Cardiac muscle cell (in vitro differentiated cells and primary cell): ENCODE results near the gene PDSS2. TPM values are rescaled to one million over a fixed set of nuclear protein-coding genes. Genes with fewer than 3 reads are reported as not detected.

Experiments used
- DNase-seq, 2 donors: peaks; one replicate each; pipeline versions ENCODE4 v3.0.0 to v3.0.0-alpha.2; 2010 to 2017; ENCODE audit warnings: low read depth in 1 of 2, low spot score in 1 of 2
- H3K27ac ChIP-seq: fragments of 200-600 bp; sonication (generic); 2 replicates; pipeline ENCODE4 v1.5.1; 2016
- H3K27me3 ChIP-seq: fragments of 200-600 bp; sonication (generic); 2 replicates; pipeline ENCODE4 v1.6.0; 2016; ENCODE audit warnings: control low read depth
- H3K36me3 ChIP-seq: fragments of 200-600 bp; sonication (generic); 2 replicates; pipeline ENCODE4 v1.5.1; 2016; ENCODE audit warnings: control low read depth
- H3K4me1 ChIP-seq: fragments of 200-600 bp; sonication (generic); 2 replicates; pipeline ENCODE4 v1.8.1; 2017; ENCODE audit warnings: low read depth, mild to moderate bottlenecking, mixed run types
- H3K4me3 ChIP-seq: fragments of 200-600 bp; sonication (generic); 2 replicates; pipeline ENCODE4 v1.5.1; 2016; ENCODE audit warnings: mild to moderate bottlenecking
- H3K9me3 ChIP-seq: fragments of 200-600 bp; sonication (generic); 2 replicates; pipeline ENCODE4 v1.5.1; 2017; ENCODE audit warnings: low read depth, mild to moderate bottlenecking, control low read depth
- polyA plus RNA-seq: library from polyadenylated mRNA; unstranded; fragments of >200 nt; fragmentation: Nextera tagmentation; extraction: Ambion mirVana; gene quantifications from 2 replicates; pipeline ENCODE4 v1.2.1, GENCODE V29; 2016
- total RNA-seq: library from RNA; depleted of rRNA; stranded (reverse); fragments of >200 nt; gene quantifications from 2 replicates; pipeline ENCODE4 v1.2.3, GENCODE V29; 2016
- TF ChIP-seq, protein P1 (sequence below): IDR thresholded peaks from 2 replicates; pipeline ENCODE4 v1.5.1; 2012; ENCODE audit warnings: low read depth, mild to moderate bottlenecking, low read length

PDSS2 gene
- total and polyA plus RNA-seq, 2 experiments from 2014 or later: 12.3 to 19.4 TPM

DNA sequence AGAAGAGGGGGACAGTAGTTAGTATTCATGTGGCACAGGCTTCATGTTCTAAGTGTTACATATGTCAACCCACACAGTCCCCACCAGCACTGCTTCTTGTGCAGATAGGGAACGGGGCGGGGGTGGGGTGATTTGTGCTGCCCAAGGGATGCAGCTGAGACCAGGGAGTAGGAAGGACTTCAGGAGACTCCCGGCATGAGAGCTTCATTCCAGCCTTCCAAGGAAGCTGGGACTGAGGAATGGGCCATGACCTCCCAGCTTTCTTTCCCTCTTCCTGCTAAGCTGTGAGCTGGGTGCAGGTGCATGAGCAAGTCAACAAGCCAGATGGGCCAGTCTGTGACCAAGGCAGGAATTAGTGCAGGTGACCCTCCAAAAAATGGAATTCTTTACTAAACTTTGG lies 353.2 kb downstream of the PDSS2 start:
- TF ChIP-seq, protein P1, sequence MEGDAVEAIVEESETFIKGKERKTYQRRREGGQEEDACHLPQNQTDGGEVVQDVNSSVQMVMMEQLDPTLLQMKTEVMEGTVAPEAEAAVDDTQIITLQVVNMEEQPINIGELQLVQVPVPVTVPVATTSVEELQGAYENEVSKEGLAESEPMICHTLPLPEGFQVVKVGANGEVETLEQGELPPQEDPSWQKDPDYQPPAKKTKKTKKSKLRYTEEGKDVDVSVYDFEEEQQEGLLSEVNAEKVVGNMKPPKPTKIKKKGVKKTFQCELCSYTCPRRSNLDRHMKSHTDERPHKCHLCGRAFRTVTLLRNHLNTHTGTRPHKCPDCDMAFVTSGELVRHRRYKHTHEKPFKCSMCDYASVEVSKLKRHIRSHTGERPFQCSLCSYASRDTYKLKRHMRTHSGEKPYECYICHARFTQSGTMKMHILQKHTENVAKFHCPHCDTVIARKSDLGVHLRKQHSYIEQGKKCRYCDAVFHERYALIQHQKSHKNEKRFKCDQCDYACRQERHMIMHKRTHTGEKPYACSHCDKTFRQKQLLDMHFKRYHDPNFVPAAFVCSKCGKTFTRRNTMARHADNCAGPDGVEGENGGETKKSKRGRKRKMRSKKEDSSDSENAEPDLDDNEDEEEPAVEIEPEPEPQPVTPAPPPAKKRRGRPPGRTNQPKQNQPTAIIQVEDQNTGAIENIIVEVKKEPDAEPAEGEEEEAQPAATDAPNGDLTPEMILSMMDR: no peak
- peak in 1 of 2 donors; percentile 34 for DNase-seq
- peaks cover 29% of the 10 kb centered on the region for H3K4me1 ChIP-seq
- no peak overlapping the region for H3K4me3 ChIP-seq
- no peaks in the 10 kb centered on the region for H3K36me3 ChIP-seq
- H3K27ac ChIP-seq: peak overlapping the region; percentile 49
- no peaks in the 10 kb centered on the region for H3K9me3 ChIP-seq
- H3K27me3 ChIP-seq: no peaks in the 10 kb centered on the region

DNA sequence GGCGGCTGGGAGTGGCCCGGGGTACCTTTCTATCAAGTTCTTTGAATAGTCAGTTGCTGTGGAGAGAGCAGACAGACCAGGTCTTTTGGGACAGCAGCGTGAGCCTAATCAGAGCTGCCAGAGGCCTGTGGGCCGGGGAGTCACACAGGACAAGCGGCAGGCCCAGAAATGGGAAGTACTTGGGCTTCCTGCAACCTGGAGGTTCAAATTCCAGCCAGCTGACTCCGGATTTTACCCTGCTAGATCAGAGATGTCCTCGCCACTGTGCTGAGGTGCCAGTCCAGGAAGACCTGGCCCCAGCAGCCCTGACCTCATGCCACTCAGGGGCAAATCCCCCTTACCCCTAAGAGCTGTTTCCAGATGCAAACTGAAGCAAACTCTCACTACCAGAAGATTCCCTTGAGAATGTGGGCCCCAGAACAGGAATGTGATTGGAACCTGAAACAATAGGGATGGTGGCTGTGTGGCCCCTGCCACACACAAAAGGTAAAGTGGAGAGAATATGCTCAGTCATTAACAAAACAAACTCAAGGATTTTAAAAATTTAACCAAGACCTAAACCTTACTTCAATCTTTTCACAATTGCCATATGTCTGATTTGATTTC lies 353.8 kb downstream of the PDSS2 start:
- Histone ChIP-seq H3K4me1 (peaks cover 33% of the 10 kb centered on the region), H3K27ac (peak overlapping the region; percentile 49), H3K4me3 (no peak overlapping the region), H3K27me3 (no peaks in the 10 kb centered on the region), H3K9me3 (no peaks in the 10 kb centered on the region), H3K36me3 (no peaks in the 10 kb centered on the region)
- TF ChIP-seq, protein P1: no peak
- DNase-seq: no peak

DNA sequence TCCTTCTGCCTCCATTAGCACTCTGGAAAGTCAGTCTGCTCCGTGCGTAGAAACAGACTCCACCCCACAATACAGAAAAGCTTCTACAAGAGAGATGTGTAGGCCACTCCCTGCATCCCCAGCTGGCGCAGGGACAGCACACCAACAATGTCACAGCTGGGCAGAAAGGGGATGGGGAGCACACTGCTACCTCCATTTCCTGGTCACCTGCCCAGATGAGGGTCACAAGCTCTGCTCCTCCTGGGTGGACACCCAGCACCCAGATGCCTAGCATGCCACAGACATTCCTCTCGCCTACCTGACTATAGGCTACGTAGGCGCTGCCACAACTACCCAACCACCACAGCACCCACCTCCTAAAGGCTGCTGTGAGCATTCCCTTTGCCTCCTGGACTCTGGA lies 356.3 kb downstream of the PDSS2 start:
- H3K4me3 ChIP-seq: no peak overlapping the region
- TF ChIP-seq, protein P1: no peak
- DNase-seq: no peak
- no peaks in the 10 kb centered on the region for H3K27me3 ChIP-seq
- peak overlapping the region; percentile 68 for H3K27ac ChIP-seq
- no peaks in the 10 kb centered on the region for H3K36me3 ChIP-seq
- H3K4me1 ChIP-seq: peaks cover 38% of the 10 kb centered on the region
- no peaks in the 10 kb centered on the region for H3K9me3 ChIP-seq

Other genes with a start within 250 kb of the PDSS2 start
- gene SOBP, start 30.6 kb upstream of the PDSS2 start, total RNA-seq: 24.0 and 30.8 TPM in 2 replicates
- 27.5 and 34.9 TPM in 2 replicates for gene SOBP, start 30.6 kb upstream of the PDSS2 start, polyA plus RNA-seq